UCSD-AML1 (cell line): ENCODE data around the gene TUBB4B.

Experiments
- DNase-seq: peaks from one replicate; lab custom pipeline; 2025; ENCODE audit not compliant: unreplicated experiment; lab: John Stamatoyannopoulos, UW

The TUBB4B gene

DNA sequence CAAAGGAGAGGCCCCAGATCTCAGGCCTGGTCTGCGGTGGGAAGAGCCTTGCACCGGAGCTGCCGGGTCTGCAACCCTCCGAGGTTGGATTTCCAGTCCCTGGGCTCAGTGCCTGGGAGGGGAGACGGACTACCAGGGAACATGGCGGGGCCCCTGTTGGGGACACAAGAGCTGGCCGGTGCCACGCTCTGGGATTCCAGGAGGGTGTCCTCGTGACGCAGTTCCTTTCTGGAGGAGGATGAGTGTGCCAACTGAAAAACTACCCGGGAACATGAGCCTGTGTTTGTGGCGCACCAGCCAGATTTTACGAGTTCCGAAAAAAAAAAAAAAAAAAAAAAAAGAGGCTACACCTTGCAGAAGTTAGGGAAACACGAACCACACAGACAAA lies 52.0 kb downstream of the TUBB4B start:
- no peak for DNase-seq
